HepG2 (cell line): Measurements from ENCODE around the gene CAPZB. TPM values are rescaled to one million over a fixed set of nuclear protein-coding genes. Genes with fewer than 3 reads are reported as not detected.

Experiments
- CC2D1A ChIP-seq: sonication (generic); formaldehyde crosslinking; IDR thresholded peaks from 2 replicates; pipeline ENCODE4 v1.8.1; 2023; ENCODE audit warnings: mild to moderate bottlenecking, missing genetic modification reagents
- GMEB1 ChIP-seq: sonication (generic); formaldehyde crosslinking; IDR thresholded peaks from 2 replicates; pipeline ENCODE4 v1.5.1; 2020; ENCODE audit warnings: missing genetic modification reagents, mild to moderate bottlenecking, borderline replicate concordance
- LCORL ChIP-seq, 2 experiments: fragments of 450-650 bp in 1 of 2; sonication (generic) in 1 of 2; formaldehyde crosslinking in 1 of 2; IDR thresholded peaks; 2 replicates each; pipeline versions ENCODE4 v1.5.0 to v1.6.1; 2017 to 2020; ENCODE audit warnings: antibody characterized with exemption in 1 of 2, missing genetic modification reagents in 1 of 2
- MED8 ChIP-seq: sonication (generic); formaldehyde crosslinking; IDR thresholded peaks from 2 replicates; pipeline ENCODE4 v1.8.1; 2023; ENCODE audit warnings: mild to moderate bottlenecking, missing genetic modification reagents; ENCODE audit not compliant: insufficient replicate concordance
- MXD4 ChIP-seq: IDR thresholded peaks from 2 replicates; pipeline ENCODE4 v1.6.1; 2016; ENCODE audit warnings: mild to moderate bottlenecking, missing biosample characterization, missing genetic modification reagents
- ZBTB8A ChIP-seq: sonication (generic); formaldehyde crosslinking; IDR thresholded peaks from 2 replicates; pipeline ENCODE4 v1.4.0; 2020; ENCODE audit warnings: mild to moderate bottlenecking, low read depth, missing genetic modification reagents, borderline replicate concordance
- ZFAT ChIP-seq: sonication (generic); formaldehyde crosslinking; conservative IDR thresholded peaks from 2 replicates; pipeline ENCODE4 v1.8.1; 2023; ENCODE audit warnings: missing genetic modification reagents, inconsistent platforms
- ZFP82 ChIP-seq: sonication (generic); formaldehyde crosslinking; IDR thresholded peaks from 2 replicates; pipeline ENCODE4 v1.5.1; 2020; ENCODE audit warnings: mild to moderate bottlenecking, missing genetic modification reagents, borderline replicate concordance
- ZKSCAN1 ChIP-seq: fragments of 150-350 bp; IDR thresholded peaks from 2 replicates; pipeline ENCODE4 v1.6.1; 2014; ENCODE audit warnings: low read length
- ZNF12 ChIP-seq: sonication (generic); formaldehyde crosslinking; IDR thresholded peaks from 2 replicates; pipeline ENCODE4 v1.5.0; 2020; ENCODE audit warnings: missing genetic modification reagents
- ZNF468 ChIP-seq: sonication (generic); formaldehyde crosslinking; IDR thresholded peaks from 2 replicates; pipeline ENCODE4 v1.8.0; 2022; ENCODE audit warnings: mild to moderate bottlenecking, moderate library complexity, missing genetic modification reagents
- ZNF530 ChIP-seq: sonication (generic); formaldehyde crosslinking; IDR thresholded peaks from 2 replicates; pipeline ENCODE4 v1.5.0; 2020; ENCODE audit warnings: low read depth, mild to moderate bottlenecking, missing genetic modification reagents
- polyA plus RNA-seq, 8 experiments: library from polyadenylated mRNA; depleted of rRNA in 3 of 8; stranded (reverse) in 7 of 8; unstranded in 1 of 8; fragments of >200 nt; fragmentation: Illumina TruSeq in 4 of 8; extraction: Trizol in 4 of 8; gene quantifications; 2 replicates each; pipeline versions ENCODE4 v1.2.1 to v1.2.3, GENCODE V29; 2011 to 2016; ENCODE audit warnings: low read depth in 4 of 8, missing spikeins in 1 of 8, mixed read lengths in 1 of 8; ENCODE audit not compliant: insufficient read depth in 1 of 8
- total RNA-seq, 5 experiments: library from RNA; depleted of rRNA; stranded (reverse); fragments of >200 nt; fragmentation: Illumina TruSeq; extraction: Trizol; gene quantifications; 2 replicates each; pipeline ENCODE4 v1.2.3, GENCODE V29; 2016; ENCODE audit warnings: low read depth in 1 of 5
- TF ChIP-seq, protein P1 (sequence below): sonication (generic); formaldehyde crosslinking; IDR thresholded peaks from 2 replicates; pipeline ENCODE4 v1.5.0; 2020; ENCODE audit warnings: mild to moderate bottlenecking, missing genetic modification reagents, borderline replicate concordance
- TF ChIP-seq, protein P2 (sequence below): sonication (generic); formaldehyde crosslinking; IDR thresholded peaks from 2 replicates; pipeline ENCODE4; 2020; ENCODE audit warnings: missing genetic modification reagents, mild to moderate bottlenecking, borderline replicate concordance
- TF ChIP-seq, protein P3 (sequence below), 2 experiments: sonication (generic) in 1 of 2; formaldehyde crosslinking in 1 of 2; IDR thresholded peaks; 2 replicates each; pipeline versions ENCODE4 v1.5.1 to v1.6.1; 2011 to 2020; ENCODE audit warnings: borderline replicate concordance in 1 of 2, low read depth in 1 of 2, low read length in 1 of 2, mild to moderate bottlenecking in 1 of 2, missing genetic modification reagents in 1 of 2, moderate library complexity in 1 of 2

CAPZB gene
- total and polyA plus RNA-seq, 2 of the 13 experiments (the other 11 are each of a cell fraction or from before 2014, with no cell fraction given): 58.9 to 76.9 TPM

DNA sequence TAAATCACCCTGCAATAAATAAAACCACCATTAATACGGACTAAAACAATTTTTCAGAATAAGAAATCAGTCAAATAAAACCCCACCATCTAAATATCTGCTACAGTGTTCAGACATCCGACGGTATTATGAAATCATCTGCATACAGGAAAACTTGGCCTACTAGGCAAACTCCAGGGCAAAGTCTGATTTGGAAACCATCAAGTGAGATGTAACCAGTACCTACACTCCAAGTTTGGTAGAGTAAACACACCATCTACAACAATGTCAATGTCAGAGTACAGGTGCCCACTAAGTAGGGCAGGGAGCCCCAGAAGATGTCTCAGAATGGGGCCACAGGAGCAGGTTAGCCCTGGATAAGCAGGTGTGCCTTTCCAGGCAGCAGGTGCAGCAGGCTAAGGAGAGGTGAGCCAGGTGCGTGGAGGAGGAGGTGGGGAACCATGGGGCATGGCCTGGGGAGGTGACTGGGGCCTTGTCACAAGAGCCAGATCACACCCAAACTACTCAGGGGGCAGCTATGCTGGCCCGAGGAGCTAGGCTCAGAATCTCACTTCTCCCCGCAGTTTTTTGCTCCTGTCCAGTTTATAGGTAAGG lies 59.6 kb downstream of the CAPZB start (continued):
- no peak for TF ChIP-seq CC2D1A (CRISPR knock-in tag)
- peak; percentile 98 for TF ChIP-seq ZKSCAN1
- no peak for TF ChIP-seq ZNF12 (CRISPR knock-in tag)
- TF ChIP-seq GMEB1 (CRISPR knock-in tag): no peak
- no peak for TF ChIP-seq LCORL (IDR thresholded peaks at IDR 0.05)
- TF ChIP-seq LCORL (CRISPR knock-in tag; IDR thresholded peaks at IDR 0.05): no peak
- TF ChIP-seq, protein P1, sequence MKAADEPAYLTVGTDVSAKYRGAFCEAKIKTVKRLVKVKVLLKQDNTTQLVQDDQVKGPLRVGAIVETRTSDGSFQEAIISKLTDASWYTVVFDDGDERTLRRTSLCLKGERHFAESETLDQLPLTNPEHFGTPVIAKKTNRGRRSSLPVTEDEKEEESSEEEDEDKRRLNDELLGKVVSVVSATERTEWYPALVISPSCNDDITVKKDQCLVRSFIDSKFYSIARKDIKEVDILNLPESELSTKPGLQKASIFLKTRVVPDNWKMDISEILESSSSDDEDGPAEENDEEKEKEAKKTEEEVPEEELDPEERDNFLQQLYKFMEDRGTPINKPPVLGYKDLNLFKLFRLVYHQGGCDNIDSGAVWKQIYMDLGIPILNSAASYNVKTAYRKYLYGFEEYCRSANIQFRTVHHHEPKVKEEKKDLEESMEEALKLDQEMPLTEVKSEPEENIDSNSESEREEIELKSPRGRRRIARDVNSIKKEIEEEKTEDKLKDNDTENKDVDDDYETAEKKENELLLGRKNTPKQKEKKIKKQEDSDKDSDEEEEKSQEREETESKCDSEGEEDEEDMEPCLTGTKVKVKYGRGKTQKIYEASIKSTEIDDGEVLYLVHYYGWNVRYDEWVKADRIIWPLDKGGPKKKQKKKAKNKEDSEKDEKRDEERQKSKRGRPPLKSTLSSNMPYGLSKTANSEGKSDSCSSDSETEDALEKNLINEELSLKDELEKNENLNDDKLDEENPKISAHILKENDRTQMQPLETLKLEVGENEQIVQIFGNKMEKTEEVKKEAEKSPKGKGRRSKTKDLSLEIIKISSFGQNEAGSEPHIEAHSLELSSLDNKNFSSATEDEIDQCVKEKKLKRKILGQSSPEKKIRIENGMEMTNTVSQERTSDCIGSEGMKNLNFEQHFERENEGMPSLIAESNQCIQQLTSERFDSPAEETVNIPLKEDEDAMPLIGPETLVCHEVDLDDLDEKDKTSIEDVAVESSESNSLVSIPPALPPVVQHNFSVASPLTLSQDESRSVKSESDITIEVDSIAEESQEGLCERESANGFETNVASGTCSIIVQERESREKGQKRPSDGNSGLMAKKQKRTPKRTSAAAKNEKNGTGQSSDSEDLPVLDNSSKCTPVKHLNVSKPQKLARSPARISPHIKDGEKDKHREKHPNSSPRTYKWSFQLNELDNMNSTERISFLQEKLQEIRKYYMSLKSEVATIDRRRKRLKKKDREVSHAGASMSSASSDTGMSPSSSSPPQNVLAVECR (CRISPR knock-in tag): no peak
- TF ChIP-seq ZBTB8A: no peak
- no peak for TF ChIP-seq MXD4
- no peak for TF ChIP-seq ZFAT
- no peak for TF ChIP-seq ZNF468 (CRISPR knock-in tag)
- TF ChIP-seq, protein P2, sequence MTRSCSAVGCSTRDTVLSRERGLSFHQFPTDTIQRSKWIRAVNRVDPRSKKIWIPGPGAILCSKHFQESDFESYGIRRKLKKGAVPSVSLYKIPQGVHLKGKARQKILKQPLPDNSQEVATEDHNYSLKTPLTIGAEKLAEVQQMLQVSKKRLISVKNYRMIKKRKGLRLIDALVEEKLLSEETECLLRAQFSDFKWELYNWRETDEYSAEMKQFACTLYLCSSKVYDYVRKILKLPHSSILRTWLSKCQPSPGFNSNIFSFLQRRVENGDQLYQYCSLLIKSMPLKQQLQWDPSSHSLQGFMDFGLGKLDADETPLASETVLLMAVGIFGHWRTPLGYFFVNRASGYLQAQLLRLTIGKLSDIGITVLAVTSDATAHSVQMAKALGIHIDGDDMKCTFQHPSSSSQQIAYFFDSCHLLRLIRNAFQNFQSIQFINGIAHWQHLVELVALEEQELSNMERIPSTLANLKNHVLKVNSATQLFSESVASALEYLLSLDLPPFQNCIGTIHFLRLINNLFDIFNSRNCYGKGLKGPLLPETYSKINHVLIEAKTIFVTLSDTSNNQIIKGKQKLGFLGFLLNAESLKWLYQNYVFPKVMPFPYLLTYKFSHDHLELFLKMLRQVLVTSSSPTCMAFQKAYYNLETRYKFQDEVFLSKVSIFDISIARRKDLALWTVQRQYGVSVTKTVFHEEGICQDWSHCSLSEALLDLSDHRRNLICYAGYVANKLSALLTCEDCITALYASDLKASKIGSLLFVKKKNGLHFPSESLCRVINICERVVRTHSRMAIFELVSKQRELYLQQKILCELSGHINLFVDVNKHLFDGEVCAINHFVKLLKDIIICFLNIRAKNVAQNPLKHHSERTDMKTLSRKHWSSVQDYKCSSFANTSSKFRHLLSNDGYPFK (CRISPR knock-in tag): no peak
- TF ChIP-seq, protein P3, sequence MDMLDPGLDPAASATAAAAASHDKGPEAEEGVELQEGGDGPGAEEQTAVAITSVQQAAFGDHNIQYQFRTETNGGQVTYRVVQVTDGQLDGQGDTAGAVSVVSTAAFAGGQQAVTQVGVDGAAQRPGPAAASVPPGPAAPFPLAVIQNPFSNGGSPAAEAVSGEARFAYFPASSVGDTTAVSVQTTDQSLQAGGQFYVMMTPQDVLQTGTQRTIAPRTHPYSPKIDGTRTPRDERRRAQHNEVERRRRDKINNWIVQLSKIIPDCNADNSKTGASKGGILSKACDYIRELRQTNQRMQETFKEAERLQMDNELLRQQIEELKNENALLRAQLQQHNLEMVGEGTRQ (IDR thresholded peaks at IDR 0.05; ENCODE audit: low read depth, low read length): no peak
- TF ChIP-seq, protein P3 (CRISPR knock-in tag; IDR thresholded peaks at IDR 0.05; ENCODE audit: borderline replicate concordance): no peak
- TF ChIP-seq MED8 (CRISPR knock-in tag): no peak
- TF ChIP-seq ZNF530 (CRISPR knock-in tag): no peak
- TF ChIP-seq ZFP82 (CRISPR knock-in tag): no peak
